HT1080 (cell line): ENCODE data around the gene MPRIP. TPM values are rescaled to one million over a fixed set of nuclear protein-coding genes. Genes with fewer than 3 reads are reported as not detected.
A peak's percentile ranks its signal among the peaks of the same experiment; 100 is the strongest.
"Not testable (repeated sequence)": the region's sequence is repeated elsewhere in the genome, so short reads cannot be mapped to it uniquely, and the experiment has no call there.

ENCODE experiments used
- DNase-seq: peaks from one replicate; pipeline ENCODE4 v3.0.0-alpha.2; 2015; ENCODE audit warnings: low read depth
- total RNA-seq: library from RNA; depleted of rRNA; stranded (reverse); fragments of >200 nt; shearing (Covaris generic); gene quantifications from 2 replicates; pipeline ENCODE4 v1.2.3, GENCODE V29; 2014

Gene MPRIP
- total RNA-seq, 1 experiment from 2014 or later = 340 TPM

- DNase-seq = no peak
Observed at GRCh38 chr17:17125136-17126084, 83.2 kb downstream of the MPRIP start.

GRCh38 chr17:17126131-17127110, 84.2 kb downstream of the MPRIP start:
- DNase-seq = no peak

GRCh38 chr17:17127156-17127555, 84.9 kb downstream of the MPRIP start:
- no peak for DNase-seq

DNA sequence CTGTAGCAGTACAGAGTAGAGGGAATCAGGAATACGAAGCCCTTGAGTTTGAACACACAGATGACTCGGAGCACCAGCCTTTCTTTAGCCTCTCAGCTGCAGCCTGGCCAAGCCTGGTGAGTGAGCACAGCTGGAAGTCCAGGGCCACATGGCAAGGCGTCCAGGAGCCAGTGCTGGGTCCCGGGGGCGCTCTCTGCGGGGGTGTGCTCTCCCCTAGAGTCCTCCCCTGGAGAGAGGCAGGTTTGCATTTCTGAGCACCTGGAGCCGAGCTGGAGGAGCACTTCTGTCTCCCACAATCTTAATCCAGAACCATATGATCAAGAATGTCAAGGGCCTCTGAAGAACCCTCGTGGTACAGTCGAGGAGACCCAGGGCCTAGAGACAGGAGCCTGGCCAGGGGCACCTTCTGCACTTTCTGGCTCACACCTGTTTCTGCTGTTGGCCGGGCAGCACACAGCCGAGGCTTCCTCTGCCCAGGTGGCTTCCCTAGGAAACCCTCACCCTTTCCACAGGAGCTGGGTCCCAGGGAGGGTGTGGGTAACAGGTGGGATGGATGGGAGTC, 85.6 kb downstream of the MPRIP start:
- no peak for DNase-seq

GRCh38 chr17:17128476-17129075, 86.3 kb downstream of the MPRIP start:
- DNase-seq = no peak

GRCh38 chr17:17129466-17129865, 87.2 kb downstream of the MPRIP start:
- no peak for DNase-seq

DNA sequence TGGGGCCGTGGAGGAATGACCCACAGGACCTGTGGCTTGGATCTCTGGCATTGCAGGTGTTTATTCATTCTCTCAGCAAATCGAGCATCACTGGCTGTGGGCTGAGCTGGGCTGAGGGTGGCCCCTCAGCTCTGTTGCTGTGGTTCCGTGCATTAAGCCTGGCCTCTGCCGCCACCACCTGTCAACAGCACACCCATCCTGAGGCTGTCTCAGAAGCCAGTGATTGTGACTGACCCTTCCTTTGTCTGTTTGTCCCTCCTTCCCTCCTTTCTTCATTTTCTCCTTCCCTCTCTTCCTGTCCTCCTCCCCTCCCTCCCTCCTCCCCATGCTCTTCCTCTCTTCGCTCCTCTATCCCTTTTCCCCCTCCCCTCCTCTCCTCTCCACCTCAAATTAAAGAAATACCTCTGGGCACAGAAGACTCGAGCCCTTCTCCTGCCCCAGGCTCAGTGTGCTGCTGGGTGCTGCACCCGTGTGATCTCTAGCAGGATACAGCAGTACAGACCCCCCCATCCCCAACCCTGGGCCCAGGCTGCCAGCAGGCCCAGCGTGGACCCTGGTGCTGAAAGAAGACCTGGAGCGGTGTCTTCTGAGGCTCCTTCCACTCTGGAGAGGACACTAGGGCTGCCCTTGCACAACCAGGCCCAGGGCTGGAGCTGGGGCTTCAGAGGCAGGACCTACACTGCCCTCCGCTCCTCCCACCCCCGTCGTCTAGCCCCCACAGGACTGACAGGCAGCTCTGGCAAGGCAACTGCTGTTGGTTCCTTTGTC, 88.0 kb downstream of the MPRIP start:
- DNase-seq = no peak

- DNase-seq = no peak
Observed at GRCh38 chr17:17131839-17132238, 89.6 kb downstream of the MPRIP start.

GRCh38 chr17:17132746-17133145, 90.5 kb downstream of the MPRIP start:
- no peak for DNase-seq

DNA sequence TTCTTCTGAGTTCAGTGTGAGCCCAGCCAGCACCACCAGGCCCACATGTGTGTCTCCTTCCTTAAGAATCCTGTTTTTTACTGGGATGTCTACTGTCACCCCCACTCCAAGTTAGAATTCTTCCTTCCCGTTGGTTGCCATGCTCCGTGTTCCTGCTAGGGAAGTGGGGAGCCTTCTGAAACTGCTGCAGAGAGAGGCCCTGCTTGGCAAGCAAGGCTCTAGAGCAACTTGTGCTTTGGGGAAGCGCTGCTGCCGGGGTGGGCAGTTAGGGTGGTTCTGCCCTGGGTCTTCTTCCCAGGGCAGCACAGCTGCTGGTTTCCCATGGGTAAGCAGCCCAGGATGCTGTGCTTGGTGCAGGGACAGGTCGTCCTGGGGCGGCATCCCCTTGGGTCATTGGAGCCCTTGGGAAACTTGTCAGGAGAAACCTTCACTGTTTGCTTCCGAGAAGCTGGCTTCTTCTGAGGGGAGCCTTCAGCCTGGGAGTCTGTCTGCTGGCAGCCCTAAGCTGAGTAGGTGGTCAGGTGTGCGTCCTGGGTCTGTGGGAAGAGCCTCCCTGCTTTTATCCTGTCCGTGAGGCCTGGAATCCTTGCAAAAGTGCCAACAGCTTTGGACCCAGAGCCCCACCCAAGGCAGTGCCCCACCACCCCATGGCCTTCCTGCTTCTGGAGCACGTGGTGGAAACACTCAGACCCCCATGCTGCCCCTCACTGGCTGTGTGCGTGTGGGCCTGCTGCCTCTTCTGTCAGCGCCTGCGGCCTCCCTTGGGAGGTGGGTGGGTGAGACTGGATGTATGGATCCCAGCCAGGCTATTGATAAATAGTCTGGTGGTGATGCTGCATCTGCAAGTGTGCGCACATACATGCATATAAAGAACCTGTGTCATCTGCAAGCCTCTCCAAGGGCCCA, 92.0 kb downstream of the MPRIP start:
- no peak for DNase-seq

- no peak for DNase-seq
Observed at GRCh38 chr17:17134957-17135333, 92.7 kb downstream of the MPRIP start.

GRCh38 chr17:17136221-17136620, 94.0 kb downstream of the MPRIP start:
- DNase-seq = not testable (repeated sequence)

GRCh38 chr17:17137731-17138585, 95.7 kb downstream of the MPRIP start:
- no peak for DNase-seq

DNA sequence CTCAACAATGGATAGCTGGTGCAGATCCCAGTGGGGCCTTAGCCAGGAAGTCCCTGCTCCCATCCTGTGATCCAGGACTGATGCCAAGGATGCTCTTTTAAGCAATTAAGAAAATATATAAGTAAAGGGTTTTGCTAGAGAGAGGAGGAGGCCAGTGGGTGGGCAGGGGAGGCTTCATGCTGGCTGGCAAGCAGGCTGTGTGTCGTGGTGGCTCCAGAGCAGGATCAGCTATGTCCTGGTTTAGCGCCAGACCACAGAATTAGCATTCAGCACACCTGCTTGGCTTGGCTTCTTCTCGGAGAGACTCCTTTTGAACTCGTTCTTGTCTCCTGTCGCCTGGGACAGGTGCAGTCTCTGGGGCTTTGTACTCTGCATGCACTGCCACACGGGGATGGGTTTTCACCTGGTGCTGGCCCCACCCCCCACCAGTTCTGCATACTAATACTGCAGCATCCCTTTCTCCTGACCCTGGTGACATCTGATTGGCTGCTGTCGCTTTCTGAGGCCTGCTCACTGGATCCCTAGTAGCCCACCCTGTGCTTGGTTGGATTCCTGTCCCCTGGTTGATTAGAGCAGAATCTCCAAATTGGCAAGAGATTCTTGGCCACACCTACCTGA, 97.8 kb downstream of the MPRIP start:
- DNase-seq = no peak

- peak; percentile 87 for DNase-seq
Observed at GRCh38 chr17:17140590-17140980, 98.3 kb downstream of the MPRIP start.

- DNase-seq = no peak
Observed at GRCh38 chr17:17141279-17141678, 99.0 kb downstream of the MPRIP start.

- peak; percentile 39 for DNase-seq
Observed at GRCh38 chr17:17141860-17142552, 99.7 kb downstream of the MPRIP start.
